Measurements from ENCODE around the gene UBE3B.

Gene UBE3B

GRCh38 chr12:109557805-109558204, 80.4 kb downstream of the UBE3B start:
- no peak for DNase-seq

- DNase-seq = no peak
These were observed 81.2 kb downstream of the UBE3B start for GRCh38 chr12:109558374-109559199.

- DNase-seq = no peak
These were observed 81.7 kb downstream of the UBE3B start for GRCh38 chr12:109559200-109559505.

GRCh38 chr12:109559601-109560000, 82.2 kb downstream of the UBE3B start:
- DNase-seq = no peak

GRCh38 chr12:109560867-109561710, 83.7 kb downstream of the UBE3B start:
- DNase-seq = no peak

- DNase-seq = no peak
These were observed 84.2 kb downstream of the UBE3B start for GRCh38 chr12:109561711-109562030.

- no peak for DNase-seq
These were observed 85.4 kb downstream of the UBE3B start for GRCh38 chr12:109562871-109563270.

- DNase-seq = no peak
These were observed 86.2 kb downstream of the UBE3B start for GRCh38 chr12:109563291-109564284.

- DNase-seq = no peak
These were observed 89.0 kb downstream of the UBE3B start for GRCh38 chr12:109566424-109566823.

- no peak for DNase-seq
These were observed 89.9 kb downstream of the UBE3B start for GRCh38 chr12:109567296-109567695.

- no peak for DNase-seq
These were observed 90.5 kb downstream of the UBE3B start for GRCh38 chr12:109567967-109568366.

GRCh38 chr12:109568486-109568885, 91.1 kb downstream of the UBE3B start:
- DNase-seq = no peak

- DNase-seq = no peak
These were observed 94.5 kb downstream of the UBE3B start for GRCh38 chr12:109571773-109572505.

GRCh38 chr12:109572506-109572845, 95.0 kb downstream of the UBE3B start:
- DNase-seq = no peak

GRCh38 chr12:109573029-109573913, 95.8 kb downstream of the UBE3B start, which contains the start of the genes MMAB and MVK:
MMAB (minus strand) TSS chr12:109573504; CDS start chr12:109573480, 24 bp downstream.
MVK (plus strand) TSS chr12:109573794; CDS start chr12:109574823, 1,029 bp downstream.
- peak; percentile 100 for DNase-seq

GRCh38 chr12:109573914-109574244, 96.4 kb downstream of the UBE3B start:
- DNase-seq = no peak

GRCh38 chr12:109575683-109576082, 98.2 kb downstream of the UBE3B start:
- no peak for DNase-seq

- no peak for DNase-seq
These were observed 99.9 kb downstream of the UBE3B start for GRCh38 chr12:109577311-109577710.

- no peak for DNase-seq
These were observed 101.0 kb downstream of the UBE3B start for GRCh38 chr12:109578330-109578927.

- no peak for DNase-seq
These were observed 102.2 kb downstream of the UBE3B start for GRCh38 chr12:109579639-109580038.

- DNase-seq = no peak
These were observed 102.8 kb downstream of the UBE3B start for GRCh38 chr12:109580272-109580671.
